ENCODE measurements around the gene HK1. TPM values are rescaled to one million over a fixed set of nuclear protein-coding genes. Genes with fewer than 3 reads are reported as not detected.
A peak's percentile ranks its signal among the peaks of the same experiment; 100 is the strongest.

Gene HK1
- total and polyA plus RNA-seq, 11 donors: 83.0 to 310 (median 227) TPM

DNA sequence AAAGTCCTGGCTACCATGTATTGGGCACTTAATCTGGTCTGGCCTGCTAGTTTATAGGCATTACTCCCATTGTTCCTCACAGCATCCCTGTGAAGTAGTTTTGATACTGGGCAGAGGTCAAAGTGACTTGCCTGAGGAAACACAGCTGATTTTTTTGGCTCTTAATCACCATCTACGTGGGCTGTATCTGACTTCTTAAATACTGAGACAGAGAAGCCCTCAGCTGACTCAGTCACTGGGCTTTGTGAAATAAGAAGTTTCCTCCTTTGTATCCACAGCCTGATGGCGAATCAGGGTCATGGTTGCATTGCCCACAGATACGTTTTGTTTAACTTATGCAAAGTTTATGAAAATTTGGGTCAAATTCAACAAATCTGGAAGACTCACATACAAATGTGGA is 125.2 kb downstream of the HK1 start:
- 55 to 69% (median 58%) methylated on average over 3 of the region's 3 CpGs for WGBS, 4 donors
- Histone ChIP-seq H3K36me3 (peaks cover 0 to 60% (median 42%) of the 10 kb centered on the region in 9 donors), H3K27ac (peak overlapping the region in 5 of 12 donors; percentile 3 to 93 (median 37)), H3K27me3 (no peaks in the 10 kb centered on the region), H3K9me3 (no peaks in the 10 kb centered on the region), H3K4me1 (peaks cover 0 to 61% (median 31%) of the 10 kb centered on the region in 12 donors), H3K4me3 (no peak overlapping the region)
- ATAC-seq (peak in 1 of 4 donors; percentile 10), DNase-seq (no peak)
- intact Hi-C loops (cut with DNase I): no loop called here
- TF ChIP-seq, protein P1, sequence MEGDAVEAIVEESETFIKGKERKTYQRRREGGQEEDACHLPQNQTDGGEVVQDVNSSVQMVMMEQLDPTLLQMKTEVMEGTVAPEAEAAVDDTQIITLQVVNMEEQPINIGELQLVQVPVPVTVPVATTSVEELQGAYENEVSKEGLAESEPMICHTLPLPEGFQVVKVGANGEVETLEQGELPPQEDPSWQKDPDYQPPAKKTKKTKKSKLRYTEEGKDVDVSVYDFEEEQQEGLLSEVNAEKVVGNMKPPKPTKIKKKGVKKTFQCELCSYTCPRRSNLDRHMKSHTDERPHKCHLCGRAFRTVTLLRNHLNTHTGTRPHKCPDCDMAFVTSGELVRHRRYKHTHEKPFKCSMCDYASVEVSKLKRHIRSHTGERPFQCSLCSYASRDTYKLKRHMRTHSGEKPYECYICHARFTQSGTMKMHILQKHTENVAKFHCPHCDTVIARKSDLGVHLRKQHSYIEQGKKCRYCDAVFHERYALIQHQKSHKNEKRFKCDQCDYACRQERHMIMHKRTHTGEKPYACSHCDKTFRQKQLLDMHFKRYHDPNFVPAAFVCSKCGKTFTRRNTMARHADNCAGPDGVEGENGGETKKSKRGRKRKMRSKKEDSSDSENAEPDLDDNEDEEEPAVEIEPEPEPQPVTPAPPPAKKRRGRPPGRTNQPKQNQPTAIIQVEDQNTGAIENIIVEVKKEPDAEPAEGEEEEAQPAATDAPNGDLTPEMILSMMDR (IDR thresholded peaks at IDR 0.05): no peak
- TF ChIP-seq POLR2A (IDR thresholded peaks at IDR 0.05): no peak

DNA sequence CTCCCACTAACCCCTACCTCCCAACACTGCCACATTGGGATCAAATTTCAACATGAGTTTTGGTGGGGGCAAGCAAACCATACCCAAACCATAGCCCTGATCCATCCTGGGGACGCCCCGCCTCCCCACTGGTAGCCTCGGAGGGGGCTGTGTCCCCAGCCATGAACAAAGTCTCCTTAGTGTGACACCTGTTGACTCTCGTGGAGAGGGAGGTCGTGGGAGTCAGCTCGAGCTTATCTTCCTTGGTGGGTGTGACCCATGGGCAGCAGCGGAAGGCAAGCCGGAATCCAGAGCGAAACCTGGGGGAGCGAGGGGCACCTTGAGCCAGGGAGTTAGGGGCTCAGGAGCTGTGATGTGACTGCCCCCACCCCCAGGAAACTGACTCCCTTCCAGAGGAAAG is 126.5 kb downstream of the HK1 start:
- H3K36me3 ChIP-seq: peaks cover 0 to 48% (median 30%) of the 10 kb centered on the region in 9 donors
- 84 to 87% (median 85%) methylated on average over 7 to 10 of the region's 10 CpGs for whole genome bisulfite sequencing, 4 donors
- intact Hi-C loops (cut with DNase I): loop anchor here in 2 of 10 donors (5.0 kb wide), 1 partner anchor 167 kb away; no protein-coding TSS in a partner anchor
- no peak overlapping the region for H3K4me3 ChIP-seq
- DNase-seq (peak in 2 of 5 donors; percentile 40 to 65), ATAC-seq (no peak)
- no peaks in the 10 kb centered on the region for H3K27me3 ChIP-seq
- TF ChIP-seq, protein P1 (IDR thresholded peaks at IDR 0.05): no peak
- peaks cover 0 to 61% (median 37%) of the 10 kb centered on the region in 12 donors for H3K4me1 ChIP-seq
- no peaks in the 10 kb centered on the region for H3K9me3 ChIP-seq
- peak overlapping the region in 8 of 12 donors; percentile 20 to 93 (median 56) for H3K27ac ChIP-seq

DNA sequence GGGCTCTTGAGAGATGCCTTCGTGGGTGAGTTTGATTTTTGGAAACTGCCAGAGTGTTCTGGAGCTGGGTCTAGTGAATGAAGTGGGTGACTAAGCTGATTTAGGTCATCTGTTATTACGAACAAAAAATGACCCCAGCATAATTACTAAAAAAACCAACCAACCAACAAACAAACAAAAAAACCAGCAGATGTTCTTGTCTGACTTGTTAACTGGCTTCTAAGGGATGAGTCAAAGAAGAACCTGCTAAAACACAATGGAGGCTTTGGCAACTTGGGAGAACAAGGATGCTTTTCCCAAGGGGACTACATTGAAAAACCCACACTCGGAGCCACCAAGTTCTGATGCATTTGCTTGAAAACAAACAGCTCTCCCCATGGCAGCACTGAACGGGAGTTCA is 126.9 kb downstream of the HK1 start:
- WGBS, 4 donors: 58 to 71% (median 63%) methylated on average over 4 of the region's 4 CpGs
- intact Hi-C loops (cut with DNase I): loop anchor here in 2 of 10 donors (5.0 kb wide), 1 partner anchor 168 kb away; no protein-coding TSS in a partner anchor
- H3K4me1 ChIP-seq: peaks cover 0 to 64% (median 37%) of the 10 kb centered on the region in 12 donors

DNA sequence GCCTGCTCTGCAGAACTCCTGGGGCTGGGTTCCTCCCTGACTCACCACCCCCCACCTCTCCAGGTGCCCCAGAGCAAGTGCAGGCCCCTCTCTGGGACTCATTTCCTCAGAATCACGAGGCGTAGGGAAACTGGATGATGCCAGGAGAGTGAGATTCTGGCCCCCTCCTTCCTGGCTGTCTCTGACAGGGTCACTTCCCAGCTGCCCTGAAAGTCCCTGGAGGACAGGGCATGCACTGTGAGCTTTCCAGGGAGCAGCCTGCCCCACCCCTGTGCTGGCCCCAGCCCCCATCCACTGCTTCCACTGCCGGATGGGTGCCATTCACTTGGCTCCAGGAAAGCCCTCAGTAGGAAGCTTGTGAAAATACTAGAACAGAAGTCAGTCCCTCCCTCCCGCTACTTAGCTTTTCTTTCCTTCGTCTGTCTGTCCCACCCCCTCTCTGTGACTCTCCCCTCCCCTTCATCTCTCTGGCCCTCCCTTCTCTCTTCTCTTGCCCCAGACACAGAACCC is 128.1 kb downstream of the HK1 start:
- Histone ChIP-seq H3K36me3 (peaks cover 0 to 32% (median 15%) of the 10 kb centered on the region in 9 donors), H3K27me3 (no peaks in the 10 kb centered on the region), H3K4me1 (peaks cover 0 to 64% (median 37%) of the 10 kb centered on the region in 12 donors), H3K27ac (peak overlapping the region in 11 of 12 donors; percentile 54 to 93 (median 70)), H3K4me3 (peak overlapping the region in 6 of 12 donors; percentile 34 to 49 (median 40)), H3K9me3 (no peaks in the 10 kb centered on the region)
- intact Hi-C loops (cut with DNase I): loop anchor here in 2 of 10 donors (2.0 to 5.0 kb wide), 2 partner anchors 169 to 232 kb away; no protein-coding TSS in a partner anchor
- DNase-seq (peak; percentile 64 to 81 (median 75)), ATAC-seq (peak; percentile 13 to 47 (median 16))
- TF ChIP-seq, protein P1 (IDR thresholded peaks at IDR 0.05): no peak
- TF ChIP-seq POLR2A (IDR thresholded peaks at IDR 0.05): peak in 1 of 2 donors; percentile 4
- whole genome bisulfite sequencing, 4 donors: 19 to 34% (median 29%) methylated on average over 5 of the region's 5 CpGs

More for the DNA sequence above, 126.9 kb downstream of the HK1 start:
- Histone ChIP-seq H3K27me3 (no peaks in the 10 kb centered on the region), H3K27ac (peak overlapping the region in 11 of 12 donors; percentile 7 to 93 (median 70)), H3K9me3 (no peaks in the 10 kb centered on the region), H3K36me3 (peaks cover 0 to 44% (median 26%) of the 10 kb centered on the region in 9 donors), H3K4me3 (no peak overlapping the region)
- ATAC-seq (no peak), DNase-seq (peak in 1 of 5 donors; percentile 25)
- TF ChIP-seq POLR2A (IDR thresholded peaks at IDR 0.05): no peak
- TF ChIP-seq, protein P1 (IDR thresholded peaks at IDR 0.05): no peak
